SJSA1 (cell line): ENCODE measurements around the gene DHX35. TPM values are rescaled to one million over a fixed set of nuclear protein-coding genes. Genes with fewer than 3 reads are reported as not detected.
"Not testable (repeated sequence)": the region's sequence is repeated elsewhere in the genome, so short reads cannot be mapped to it uniquely, and the experiment has no call there.

Source experiments
- DNase-seq, 2 experiments: peaks; one replicate each; pipeline ENCODE4 v3.0.0-alpha.2; 2015 to 2020; ENCODE audit warnings: low spot score in 2 of 2, low read depth in 1 of 2
- H3K27ac ChIP-seq: fragments of 250-450 bp; sonication (Bioruptor Pico); 2 replicates; pipeline ENCODE4 v1.5.1; 2020; ENCODE audit warnings: mild to moderate bottlenecking, moderate library complexity
- H3K27me3 ChIP-seq: fragments of 250-450 bp; sonication (Bioruptor Pico); replicated peaks from 2 replicates; pipeline ENCODE4 v1.5.1; 2020; ENCODE audit warnings: mild to moderate bottlenecking, moderate library complexity
- H3K36me3 ChIP-seq: fragments of 250-450 bp; sonication (Bioruptor Pico); 2 replicates; pipeline ENCODE4 v1.5.1; 2020; ENCODE audit warnings: mild to moderate bottlenecking
- H3K4me1 ChIP-seq: fragments of 250-450 bp; sonication (Bioruptor Pico); replicated peaks from 2 replicates; pipeline ENCODE4 v1.6.1; 2021; ENCODE audit warnings: mild to moderate bottlenecking
- H3K4me3 ChIP-seq: fragments of 250-450 bp; sonication (Bioruptor Pico); 2 replicates; pipeline ENCODE4 v1.5.1; 2020; ENCODE audit warnings: mild to moderate bottlenecking
- H3K9me3 ChIP-seq: fragments of 250-450 bp; sonication (Bioruptor Pico); replicated peaks from 2 replicates; pipeline ENCODE4 v1.5.1; 2020; ENCODE audit warnings: mild to moderate bottlenecking
- total RNA-seq: library from RNA; depleted of rRNA; stranded (reverse); fragments of >200 nt; shearing (Covaris generic); gene quantifications from 2 replicates; pipeline ENCODE4 v1.2.3, GENCODE V29; 2014

The DHX35 gene
- total RNA-seq, 1 experiment from 2014 or later: 18.7 TPM

DNA sequence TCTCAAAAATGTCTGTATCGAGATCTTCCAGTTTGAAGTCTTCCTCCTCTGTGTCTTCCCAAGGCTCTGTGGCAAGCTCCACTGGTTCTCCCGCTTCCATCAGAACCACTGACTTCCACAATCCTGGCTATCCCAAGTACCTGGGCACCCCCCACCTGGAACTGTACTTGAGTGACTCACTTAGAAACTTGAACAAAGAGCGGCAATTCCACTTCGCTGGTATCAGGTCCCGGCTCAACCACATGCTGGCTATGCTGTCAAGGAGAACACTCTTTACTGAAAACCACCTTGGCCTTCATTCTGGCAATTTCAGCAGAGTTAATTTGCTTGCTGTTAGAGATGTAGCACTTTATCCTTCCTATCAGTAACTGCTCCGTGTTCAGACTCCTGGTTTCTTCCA is 10.0 kb upstream of the DHX35 start:
- H3K27ac ChIP-seq: no peak overlapping the region
- H3K36me3 ChIP-seq: peaks cover 77% of the 10 kb centered on the region

DNA sequence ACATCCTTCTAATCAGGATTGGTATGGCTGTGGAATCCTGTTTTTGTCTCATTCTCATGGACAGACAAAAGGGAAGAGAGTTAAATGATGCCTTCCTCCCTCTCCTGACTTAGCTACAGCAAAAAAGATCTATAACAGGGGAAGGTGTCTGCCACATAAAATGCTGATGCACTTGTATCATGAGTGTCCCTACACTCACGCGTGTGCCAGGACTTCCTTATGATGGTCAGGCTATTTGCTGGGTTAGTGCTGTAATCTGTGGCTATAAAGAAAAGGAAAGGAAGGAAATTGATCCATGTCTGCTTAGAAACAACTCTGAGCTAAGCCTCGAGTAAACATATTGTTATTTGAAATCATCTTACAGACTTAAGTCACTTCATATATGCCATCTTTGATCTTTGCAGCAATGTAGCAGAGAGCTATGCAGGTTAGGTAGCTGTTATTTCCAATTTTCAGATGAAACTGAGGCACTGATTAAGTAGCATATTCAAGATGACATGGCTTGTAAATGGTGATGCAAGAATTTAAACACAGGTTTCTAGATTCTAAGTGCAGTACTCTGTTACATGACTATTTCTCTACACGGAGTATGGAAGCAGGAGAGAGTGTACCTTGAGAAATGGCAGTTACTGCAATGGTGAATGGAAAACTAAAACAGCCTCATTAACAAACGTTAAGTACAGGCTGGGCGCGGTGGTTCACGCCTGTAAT is 8.4 kb upstream of the DHX35 start:
- Histone ChIP-seq H3K4me3 (no peak overlapping the region), H3K27me3 (no peaks in the 10 kb centered on the region), H3K36me3 (peaks cover 61% of the 10 kb centered on the region), H3K4me1 (no peaks in the 10 kb centered on the region), H3K27ac (no peak overlapping the region), H3K9me3 (no peaks in the 10 kb centered on the region)
- DNase-seq: no peak

More for the DNA sequence above, 10.0 kb upstream of the DHX35 start:
- Histone ChIP-seq H3K9me3 (0 out of 2 replicates have a peak, but pooled peaks cover 3% of the 10 kb centered on the region), H3K27me3 (no peaks in the 10 kb centered on the region), H3K4me1 (no peaks in the 10 kb centered on the region), H3K4me3 (no peak overlapping the region)
- DNase-seq: no peak

DNA sequence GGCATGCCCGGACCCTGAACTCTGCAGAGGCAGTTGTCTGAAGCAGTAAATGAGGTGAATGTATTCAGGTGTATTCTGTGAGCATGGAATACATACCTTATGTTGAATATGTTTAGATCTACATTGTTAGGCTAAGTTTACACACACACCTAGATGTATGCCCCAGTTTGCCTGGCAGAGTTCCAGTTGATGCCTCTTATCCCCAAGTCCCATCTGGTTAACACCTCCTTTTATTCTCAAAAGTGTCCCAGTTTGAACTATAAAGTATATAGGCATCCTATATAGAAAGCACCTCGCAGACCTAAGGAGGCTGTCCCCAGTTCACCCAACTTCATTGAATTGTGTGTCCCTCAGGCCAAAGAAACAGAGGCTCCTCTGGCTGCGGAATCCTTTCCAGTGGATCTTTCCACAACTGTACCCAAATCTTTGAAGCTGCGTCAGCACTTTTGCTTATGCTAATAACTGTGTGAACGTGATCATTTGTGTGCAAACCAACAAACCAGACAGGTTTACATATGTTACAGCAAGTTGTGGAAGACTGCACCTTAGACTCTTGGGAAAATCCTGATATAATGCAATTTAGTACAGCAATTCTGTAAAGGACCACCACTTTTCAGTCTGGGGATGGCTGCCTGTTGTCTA is 4.8 kb upstream of the DHX35 start:
- H3K4me1 ChIP-seq: peaks cover 8% of the 10 kb centered on the region
- peaks cover 27% of the 10 kb centered on the region for H3K36me3 ChIP-seq
- no peaks in the 10 kb centered on the region for H3K9me3 ChIP-seq
- H3K27me3 ChIP-seq: no peaks in the 10 kb centered on the region
- DNase-seq: no peak
- no peak overlapping the region for H3K27ac ChIP-seq
- H3K4me3 ChIP-seq: no peak overlapping the region

DNA sequence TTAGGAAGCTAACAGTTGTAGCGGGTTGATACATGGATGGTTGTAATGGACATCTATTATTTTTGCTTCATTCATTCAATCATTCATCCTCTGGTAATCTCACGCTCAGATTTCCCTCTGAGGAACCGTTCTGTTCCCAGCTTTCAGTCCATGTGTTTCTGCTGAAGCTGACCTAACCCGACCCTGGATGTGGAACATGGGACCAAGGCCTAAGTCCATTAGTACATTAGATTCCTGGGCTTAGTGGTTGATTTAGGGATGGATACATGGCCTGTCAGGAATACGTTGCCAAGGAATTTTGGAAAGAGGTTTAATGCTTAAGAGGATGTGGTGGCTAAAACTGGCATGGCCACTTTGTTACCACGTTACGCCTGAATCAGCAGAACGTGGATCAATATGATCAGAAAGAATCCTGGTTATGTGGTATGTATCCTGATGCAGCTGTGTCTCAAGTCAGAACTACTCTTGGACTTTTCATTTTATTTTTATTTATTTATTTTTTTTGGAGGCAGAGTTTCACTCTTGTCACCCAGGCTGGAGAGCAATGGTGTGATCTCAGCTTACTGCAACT is 4.1 kb upstream of the DHX35 start:
- Histone ChIP-seq H3K4me1 (peaks cover 11% of the 10 kb centered on the region), H3K27me3 (no peaks in the 10 kb centered on the region), H3K27ac (no peak overlapping the region), H3K9me3 (no peaks in the 10 kb centered on the region), H3K4me3 (no peak overlapping the region), H3K36me3 (peaks cover 22% of the 10 kb centered on the region)
- no peak for DNase-seq

DNA sequence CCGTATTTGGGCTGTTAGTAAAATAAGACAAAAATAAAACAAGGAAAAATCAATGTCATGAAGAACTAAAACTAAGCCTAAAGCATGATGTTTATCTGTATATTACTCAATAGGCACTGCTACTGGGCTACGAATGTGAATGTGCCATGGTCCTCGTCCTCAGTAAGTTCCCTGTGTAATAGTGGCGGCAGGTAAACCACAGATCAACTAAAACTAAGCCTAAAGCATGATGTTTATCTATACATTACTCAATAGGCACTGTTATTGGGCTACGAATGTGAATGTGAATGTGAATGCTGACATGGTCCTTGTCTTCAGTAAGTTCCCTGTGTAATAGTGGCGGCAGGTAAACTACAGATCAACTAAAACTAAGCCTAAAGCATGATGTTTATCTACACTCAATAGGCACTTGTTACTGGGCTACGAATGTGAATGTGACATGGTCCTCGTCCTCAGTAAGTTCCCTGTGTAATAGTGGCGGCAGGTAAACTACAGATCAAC is 1.9 kb upstream of the DHX35 start:
- not testable (repeated sequence) for H3K27me3 ChIP-seq, H3K9me3 ChIP-seq, DNase-seq, H3K4me3 ChIP-seq, H3K27ac ChIP-seq
- Histone ChIP-seq H3K4me1 (peaks cover 16% of the 10 kb centered on the region), H3K36me3 (peaks cover 11% of the 10 kb centered on the region)

DNA sequence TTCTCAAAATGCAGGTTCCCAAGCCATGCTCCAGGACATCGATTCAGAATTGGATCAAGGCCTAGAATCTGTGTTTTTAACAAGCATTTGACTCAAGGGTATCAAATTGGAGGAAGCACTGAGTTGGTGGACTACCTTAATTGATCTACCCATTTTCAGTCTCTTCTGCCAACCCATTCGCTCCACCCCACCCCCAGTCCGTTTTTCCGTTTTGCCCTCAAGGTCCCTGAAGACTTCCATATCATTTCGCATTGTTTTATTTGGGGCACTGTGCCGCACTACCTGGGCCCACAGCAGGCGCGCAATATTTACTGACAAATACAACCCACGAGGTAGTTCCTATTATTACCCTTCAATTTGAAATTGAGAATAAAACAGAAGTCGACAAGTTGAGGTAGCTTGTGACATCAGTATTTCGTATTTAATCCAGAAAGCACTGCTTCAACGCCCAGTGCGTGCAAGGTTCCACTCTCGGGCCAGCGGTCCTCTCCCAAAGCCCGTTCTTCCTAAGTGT is 557 bp upstream of the DHX35 start:
- H3K9me3 ChIP-seq: no peaks in the 10 kb centered on the region
- H3K27ac ChIP-seq: peak overlapping the region; percentile 19; the same call in 1 of the 2 replicates
- DNase-seq: no peak
- no peaks in the 10 kb centered on the region for H3K27me3 ChIP-seq
- peak overlapping the region; percentile 86 for H3K4me3 ChIP-seq
- peaks cover 12% of the 10 kb centered on the region for H3K36me3 ChIP-seq
- H3K4me1 ChIP-seq: peaks cover 16% of the 10 kb centered on the region

DNA sequence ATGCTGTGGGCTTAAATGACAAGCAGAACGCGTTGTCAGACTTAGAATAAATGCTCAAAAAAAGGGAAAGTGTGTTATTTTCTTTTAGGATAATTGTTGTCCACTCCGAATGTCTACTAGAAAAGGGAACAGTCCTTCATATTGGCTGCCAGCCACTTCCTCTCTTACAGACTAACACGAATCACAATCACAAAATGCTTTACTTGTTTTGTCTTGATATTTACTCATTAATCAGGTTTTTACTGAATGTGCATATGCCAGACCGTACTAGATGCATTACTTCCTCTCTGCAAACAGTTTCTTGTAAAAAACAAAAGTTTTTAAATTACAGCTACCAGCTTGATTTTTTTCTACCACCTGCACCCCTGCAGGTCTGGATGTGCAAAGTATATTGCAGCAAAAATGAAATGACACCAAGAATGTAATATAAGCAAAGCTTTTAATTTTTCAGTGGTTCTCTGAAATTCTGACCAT is 821 bp downstream of the DHX35 start:
- Histone ChIP-seq H3K4me1 (peaks cover 16% of the 10 kb centered on the region), H3K27ac (peak overlapping the region; percentile 75), H3K27me3 (no peaks in the 10 kb centered on the region), H3K4me3 (peak overlapping the region; percentile 86), H3K9me3 (no peaks in the 10 kb centered on the region), H3K36me3 (peaks cover 13% of the 10 kb centered on the region)
- DNase-seq: no peak

DNA sequence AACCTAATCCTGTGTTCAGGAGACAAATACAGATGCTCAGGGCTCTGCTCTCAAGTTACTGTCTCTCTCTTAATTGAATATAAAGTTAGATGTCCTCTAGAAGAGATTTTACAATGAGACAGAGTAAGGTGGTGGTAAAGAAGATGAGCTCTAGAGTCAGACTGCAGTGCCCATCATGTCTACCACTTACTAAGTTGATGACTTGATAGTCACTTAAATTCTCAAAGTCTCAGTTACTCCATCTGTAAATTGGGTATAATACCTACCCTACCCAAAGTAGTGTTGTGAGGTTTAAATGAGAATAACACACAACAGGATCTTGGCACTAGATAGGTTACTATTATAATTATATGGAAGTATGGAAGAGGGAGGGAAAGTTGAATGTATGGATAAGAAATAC is 1.6 kb downstream of the DHX35 start:
- Histone ChIP-seq H3K9me3 (no peaks in the 10 kb centered on the region), H3K27me3 (no peaks in the 10 kb centered on the region), H3K36me3 (peaks cover 17% of the 10 kb centered on the region), H3K4me1 (peaks cover 16% of the 10 kb centered on the region), H3K4me3 (no peak overlapping the region), H3K27ac (no peak overlapping the region)
- no peak for DNase-seq

DNA sequence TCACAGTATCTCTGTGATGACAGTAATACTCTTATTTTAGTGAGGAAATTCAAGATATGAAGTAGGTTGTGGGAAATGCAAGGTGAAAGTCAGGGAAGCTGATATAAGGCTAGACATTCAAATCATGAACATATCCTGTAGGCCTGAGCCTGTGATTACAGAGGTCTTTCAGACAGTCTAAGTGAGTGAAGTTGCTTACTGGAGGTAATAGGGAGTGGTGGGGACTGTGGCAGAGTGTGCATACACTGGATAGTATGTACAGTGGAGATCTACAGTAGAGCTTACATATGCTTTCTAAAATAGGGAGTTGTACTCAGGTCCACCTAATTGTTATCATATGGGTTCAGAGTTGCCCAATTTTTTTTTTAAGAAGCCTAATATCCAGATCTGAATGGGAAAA is 3.1 kb downstream of the DHX35 start:
- Histone ChIP-seq H3K36me3 (peaks cover 17% of the 10 kb centered on the region), H3K27ac (no peak overlapping the region), H3K27me3 (no peaks in the 10 kb centered on the region), H3K4me3 (no peak overlapping the region), H3K4me1 (peaks cover 27% of the 10 kb centered on the region), H3K9me3 (no peaks in the 10 kb centered on the region)
- DNase-seq: no peak

DNA sequence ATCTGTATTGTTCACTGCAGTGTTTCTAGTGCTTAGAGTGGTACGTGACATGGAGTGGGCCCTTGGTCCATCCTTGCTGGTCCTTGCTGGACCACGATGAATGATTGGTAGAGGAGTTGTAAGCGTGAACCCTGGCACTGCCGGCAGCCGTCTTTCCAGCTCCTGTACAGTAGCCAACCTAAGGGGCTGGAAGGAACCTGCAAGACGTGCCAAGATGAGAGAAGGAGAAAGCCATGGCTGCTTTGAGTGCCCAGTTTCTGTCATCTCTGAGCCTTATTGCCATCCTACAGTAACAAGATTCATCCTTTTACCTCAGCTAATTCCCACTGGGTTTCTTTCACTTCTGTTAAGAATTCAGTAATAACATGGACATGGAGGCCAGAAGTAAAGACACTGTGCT is 5.9 kb downstream of the DHX35 start:
- Histone ChIP-seq H3K27me3 (no peaks in the 10 kb centered on the region), H3K27ac (no peak overlapping the region), H3K36me3 (peaks cover 29% of the 10 kb centered on the region), H3K4me1 (peaks cover 26% of the 10 kb centered on the region), H3K9me3 (no peaks in the 10 kb centered on the region), H3K4me3 (no peak overlapping the region)
- no peak for DNase-seq

DNA sequence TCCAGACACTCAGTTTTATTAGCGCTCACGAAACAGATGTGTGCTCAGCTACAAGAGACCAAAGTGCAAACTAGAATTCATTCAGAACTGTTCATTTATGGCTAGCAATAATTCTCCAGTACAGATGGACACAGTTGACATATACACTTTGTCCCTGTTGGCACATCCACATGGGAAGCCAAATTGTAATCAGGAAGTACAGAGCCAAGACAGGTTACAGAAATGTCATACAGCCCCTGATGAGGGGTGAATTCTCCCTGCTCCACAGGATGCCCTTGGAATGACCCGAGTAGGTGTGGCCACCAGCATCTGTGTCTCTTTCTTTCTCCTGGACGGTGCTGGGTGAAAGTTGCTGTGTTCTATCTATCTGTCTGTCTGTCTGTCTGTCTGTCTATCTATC is 7.6 kb downstream of the DHX35 start:
- Histone ChIP-seq H3K4me3 (no peak overlapping the region), H3K36me3 (peaks cover 30% of the 10 kb centered on the region), H3K9me3 (no peaks in the 10 kb centered on the region), H3K4me1 (peaks cover 34% of the 10 kb centered on the region), H3K27me3 (no peaks in the 10 kb centered on the region), H3K27ac (peak overlapping the region; percentile 54)
- DNase-seq: no peak

DNA sequence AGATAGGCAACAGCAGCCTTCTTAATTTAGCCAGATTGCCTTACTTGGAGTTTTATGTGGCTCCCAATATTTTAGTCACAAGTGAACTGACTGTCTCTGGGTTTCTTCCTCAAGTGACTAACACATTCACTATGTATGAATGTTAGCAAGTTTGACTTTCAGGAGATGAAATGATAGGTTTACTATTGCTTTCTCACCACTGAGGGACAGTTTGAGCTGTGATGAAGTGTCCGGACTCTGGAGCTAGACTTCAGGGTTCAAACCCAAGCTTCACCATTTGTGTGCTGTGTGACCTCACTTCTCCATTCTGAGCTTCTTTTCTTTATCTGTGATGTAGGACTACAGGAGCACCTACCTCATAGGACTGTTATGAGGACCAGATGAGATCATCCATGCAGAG is 8.2 kb downstream of the DHX35 start:
- peak in 1 of 2 experiments; percentile 42 for DNase-seq
- Histone ChIP-seq H3K27ac (peak overlapping the region; percentile 61), H3K4me3 (no peak overlapping the region), H3K9me3 (no peaks in the 10 kb centered on the region), H3K4me1 (peaks cover 37% of the 10 kb centered on the region), H3K27me3 (no peaks in the 10 kb centered on the region), H3K36me3 (peaks cover 28% of the 10 kb centered on the region)

DNA sequence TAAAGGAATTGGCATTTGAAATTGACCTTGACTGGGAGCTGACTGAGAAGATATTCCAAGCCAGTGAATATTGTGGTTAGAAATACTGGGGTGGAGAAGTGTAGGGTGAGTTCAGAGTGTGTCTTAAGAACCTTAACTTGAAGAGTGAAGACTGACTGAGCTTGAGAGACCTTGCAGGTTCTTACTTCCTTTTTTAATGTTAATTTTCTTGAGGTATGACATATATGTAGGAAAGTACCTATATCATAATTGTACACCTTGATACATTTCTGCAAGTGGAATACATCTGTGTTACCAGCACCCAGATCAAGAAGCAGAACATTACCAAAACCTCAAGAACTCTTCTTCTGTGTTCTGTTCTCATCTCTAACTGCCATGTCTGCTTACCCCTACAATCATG is 11.0 kb downstream of the DHX35 start:
- Histone ChIP-seq H3K4me1 (peaks cover 43% of the 10 kb centered on the region), H3K36me3 (peaks cover 36% of the 10 kb centered on the region), H3K27me3 (no peaks in the 10 kb centered on the region), H3K4me3 (no peak overlapping the region), H3K9me3 (no peaks in the 10 kb centered on the region), H3K27ac (no peak overlapping the region)
- DNase-seq: no peak

DNA sequence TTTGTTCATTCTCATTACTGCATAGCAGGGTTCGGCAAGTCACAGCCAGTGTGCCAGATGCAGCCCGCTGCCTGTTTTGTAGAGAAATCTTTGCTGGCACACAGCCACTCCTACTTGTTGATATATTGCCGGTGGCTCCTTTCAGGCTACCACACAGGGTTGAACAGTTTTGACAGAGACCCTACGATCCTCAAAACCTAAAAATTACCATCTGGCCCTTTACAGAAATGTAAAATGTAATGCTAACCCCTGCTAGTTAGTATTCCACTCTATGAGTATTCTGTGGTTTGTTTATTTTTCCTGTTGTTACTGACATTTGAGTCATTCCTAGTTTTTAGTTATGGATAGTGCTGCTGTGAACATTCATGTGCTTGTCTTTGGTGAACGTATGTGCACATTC is 11.5 kb downstream of the DHX35 start:
- Histone ChIP-seq H3K4me1 (peaks cover 43% of the 10 kb centered on the region), H3K27ac (0 out of 2 replicates have a peak overlapping the region, but pooled peaks have one; percentile 2), H3K27me3 (no peaks in the 10 kb centered on the region), H3K9me3 (no peaks in the 10 kb centered on the region), H3K4me3 (no peak overlapping the region), H3K36me3 (peaks cover 34% of the 10 kb centered on the region)
- peak in 1 of 2 experiments; percentile 44 for DNase-seq
